ENCODE measurements around the gene NOX4. TPM values are rescaled to one million over a fixed set of nuclear protein-coding genes. Genes with fewer than 3 reads are reported as not detected.

NOX4 gene
- 100 to 1,000 TPM; 166 to 293 TPM for total RNA-seq

DNA sequence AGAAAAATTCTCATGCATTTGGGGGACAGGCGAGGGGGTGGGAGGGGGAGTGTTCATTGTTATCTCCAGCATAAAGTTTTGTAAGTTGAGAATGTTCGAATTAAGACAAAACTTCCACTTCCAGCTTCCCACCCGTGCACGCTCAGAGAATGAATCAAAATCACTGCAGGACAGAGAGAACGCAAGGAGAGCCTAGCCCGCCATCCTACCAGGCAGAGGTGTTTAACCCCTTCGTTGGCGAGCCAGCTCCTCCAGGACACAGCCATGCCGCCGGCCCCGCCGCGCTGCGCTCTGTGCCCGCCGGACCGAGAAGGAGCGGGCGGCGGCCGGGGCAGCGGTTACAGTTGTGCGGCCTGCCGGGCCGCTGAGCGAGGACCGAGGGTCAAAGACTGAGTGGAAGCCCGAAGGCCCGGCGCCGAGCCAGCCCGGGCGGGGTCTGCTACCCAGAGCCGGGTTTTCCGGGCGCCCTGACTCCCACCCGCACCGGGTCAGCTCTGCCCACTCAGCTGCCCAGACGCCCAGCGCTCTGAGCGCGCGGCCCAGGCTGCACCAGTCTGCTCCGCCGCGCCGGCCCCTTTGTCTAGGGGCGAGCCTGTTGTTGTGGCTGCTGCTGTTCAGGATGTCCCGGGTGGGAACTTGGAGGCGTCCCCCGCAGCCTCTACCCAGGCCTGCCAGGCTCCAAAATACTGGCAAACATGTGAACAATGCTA lies at the start of gene NOX4:
Gene NOX4 (minus strand): TSS at position 395 of the 710 bp plus-strand sequence. CDS start 129 bp downstream, at position 266.
- ATAC-seq (ENCODE audit: insufficient number of reproducible peaks, low FRiP score, low read depth) (peak; percentile 40), DNase-seq (ENCODE audit: low spot score) (peak; percentile 12)
- H3K27me3 ChIP-seq (replicated peaks; ENCODE audit: insufficient read depth), result no peaks in the 10 kb centered on the region
- peaks cover 11 to 25% of the 10 kb centered on the region in 2 donors for H3K4me1 ChIP-seq (ENCODE audit: control insufficient read depth in 1 of 2, low read depth in 2 of 2)
- H3K9me3 ChIP-seq, result no peaks in the 10 kb centered on the region
- TF ChIP-seq, protein P1, sequence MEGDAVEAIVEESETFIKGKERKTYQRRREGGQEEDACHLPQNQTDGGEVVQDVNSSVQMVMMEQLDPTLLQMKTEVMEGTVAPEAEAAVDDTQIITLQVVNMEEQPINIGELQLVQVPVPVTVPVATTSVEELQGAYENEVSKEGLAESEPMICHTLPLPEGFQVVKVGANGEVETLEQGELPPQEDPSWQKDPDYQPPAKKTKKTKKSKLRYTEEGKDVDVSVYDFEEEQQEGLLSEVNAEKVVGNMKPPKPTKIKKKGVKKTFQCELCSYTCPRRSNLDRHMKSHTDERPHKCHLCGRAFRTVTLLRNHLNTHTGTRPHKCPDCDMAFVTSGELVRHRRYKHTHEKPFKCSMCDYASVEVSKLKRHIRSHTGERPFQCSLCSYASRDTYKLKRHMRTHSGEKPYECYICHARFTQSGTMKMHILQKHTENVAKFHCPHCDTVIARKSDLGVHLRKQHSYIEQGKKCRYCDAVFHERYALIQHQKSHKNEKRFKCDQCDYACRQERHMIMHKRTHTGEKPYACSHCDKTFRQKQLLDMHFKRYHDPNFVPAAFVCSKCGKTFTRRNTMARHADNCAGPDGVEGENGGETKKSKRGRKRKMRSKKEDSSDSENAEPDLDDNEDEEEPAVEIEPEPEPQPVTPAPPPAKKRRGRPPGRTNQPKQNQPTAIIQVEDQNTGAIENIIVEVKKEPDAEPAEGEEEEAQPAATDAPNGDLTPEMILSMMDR (IDR thresholded peaks at IDR 0.05), result no peak
- no peaks in the 10 kb centered on the region for H3K36me3 ChIP-seq
- peak within 1 kb of the TSS; percentile 86 to 97 for H3K27ac ChIP-seq
- peak within 1 kb of the TSS; percentile 71 for H3K4me3 ChIP-seq

DNA sequence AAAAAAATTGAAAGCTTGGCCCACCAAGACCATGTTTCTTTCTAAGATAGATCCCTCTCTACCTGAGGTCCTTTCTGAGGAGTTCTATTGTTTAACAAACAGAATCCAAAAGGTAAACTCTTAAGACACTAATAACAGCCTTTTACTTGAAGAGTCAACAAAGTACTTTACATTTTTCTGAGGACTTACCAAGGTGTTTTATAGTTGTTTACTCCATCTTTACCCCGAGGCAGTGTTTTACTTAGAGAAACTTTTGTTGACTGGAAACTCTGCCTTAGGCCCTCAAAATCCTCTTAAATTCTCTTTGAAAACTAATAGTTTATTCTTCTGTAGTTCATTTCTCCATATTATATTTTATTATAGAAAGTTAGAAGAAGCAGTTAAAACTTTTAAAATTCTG lies 49.7 kb upstream of the NOX4 start:
- H3K27me3 ChIP-seq (replicated peaks; ENCODE audit: insufficient read depth), result no peaks in the 10 kb centered on the region
- ATAC-seq (ENCODE audit: insufficient number of reproducible peaks, low FRiP score, low read depth), result no peak
- H3K9me3 ChIP-seq, result no peaks in the 10 kb centered on the region
- no peaks in the 10 kb centered on the region for H3K36me3 ChIP-seq
- H3K4me3 ChIP-seq, result no peak overlapping the region
- no peak for DNase-seq (ENCODE audit: low spot score)
- H3K27ac ChIP-seq, result peak overlapping the region in 1 of 2 donors; percentile 29
- peaks cover 12 to 34% of the 10 kb centered on the region in 2 donors for H3K4me1 ChIP-seq (ENCODE audit: control insufficient read depth in 1 of 2, low read depth in 2 of 2)
- TF ChIP-seq, protein P1 (IDR thresholded peaks at IDR 0.05), result no peak

DNA sequence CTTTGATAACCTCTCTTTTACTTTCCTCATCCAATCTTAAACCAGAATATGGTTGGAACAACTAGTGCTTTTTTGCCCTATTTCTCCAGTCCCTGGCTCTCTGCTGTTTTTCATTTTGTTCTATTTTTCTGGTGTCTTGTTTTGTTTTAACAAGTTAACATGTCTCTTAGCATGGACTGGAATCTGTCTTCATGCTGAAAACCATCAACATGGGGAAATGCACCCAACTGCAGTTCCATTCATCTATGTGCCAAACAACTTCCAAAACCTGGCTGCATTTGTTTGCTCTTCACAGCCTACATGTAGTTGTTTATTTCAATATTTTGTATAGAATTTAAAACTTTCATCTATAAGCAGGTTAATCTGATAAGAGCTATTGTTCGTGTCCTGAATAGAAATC lies 46.8 kb upstream of the NOX4 start:
- H3K4me1 ChIP-seq (ENCODE audit: control insufficient read depth in 1 of 2, low read depth in 2 of 2), result peaks cover 18 to 43% of the 10 kb centered on the region in 2 donors
- H3K4me3 ChIP-seq, result no peak overlapping the region
- no peaks in the 10 kb centered on the region for H3K27me3 ChIP-seq (replicated peaks; ENCODE audit: insufficient read depth)
- ATAC-seq (ENCODE audit: insufficient number of reproducible peaks, low FRiP score, low read depth) (no peak), DNase-seq (ENCODE audit: low spot score) (no peak)
- TF ChIP-seq, protein P1 (IDR thresholded peaks at IDR 0.05), result no peak
- H3K27ac ChIP-seq, result peak overlapping the region; percentile 47 to 75
- no peaks in the 10 kb centered on the region for H3K9me3 ChIP-seq
- H3K36me3 ChIP-seq, result no peaks in the 10 kb centered on the region

DNA sequence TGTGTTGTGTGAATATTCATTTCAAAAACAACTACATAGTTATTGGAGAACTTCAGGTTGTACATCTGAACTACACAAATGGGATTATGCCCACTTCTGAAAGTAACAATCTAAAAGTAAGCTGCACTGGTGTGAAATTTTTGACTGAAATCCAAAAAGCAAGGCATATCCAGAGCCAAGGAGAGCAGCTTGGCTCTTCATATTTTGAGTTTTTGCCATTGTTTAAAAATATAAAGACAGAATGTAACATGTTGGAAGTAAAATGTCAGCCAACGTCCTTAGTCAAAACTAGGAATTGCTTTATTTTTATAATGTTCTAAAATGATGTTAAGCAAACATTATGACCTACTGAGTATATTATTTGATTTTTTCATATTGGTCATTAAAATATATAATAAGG lies 45.8 kb upstream of the NOX4 start:
- Histone ChIP-seq H3K4me3 (no peak overlapping the region), H3K4me1 (ENCODE audit: control insufficient read depth in 1 of 2, low read depth in 2 of 2) (peaks cover 18 to 43% of the 10 kb centered on the region in 2 donors), H3K27ac (peak overlapping the region; percentile 42 to 49), H3K27me3 (replicated peaks; ENCODE audit: insufficient read depth) (no peaks in the 10 kb centered on the region), H3K36me3 (no peaks in the 10 kb centered on the region), H3K9me3 (no peaks in the 10 kb centered on the region)
- TF ChIP-seq, protein P1 (IDR thresholded peaks at IDR 0.05), result no peak
- DNase-seq (ENCODE audit: low spot score) (no peak), ATAC-seq (ENCODE audit: insufficient number of reproducible peaks, low FRiP score, low read depth) (peak; percentile 46)

DNA sequence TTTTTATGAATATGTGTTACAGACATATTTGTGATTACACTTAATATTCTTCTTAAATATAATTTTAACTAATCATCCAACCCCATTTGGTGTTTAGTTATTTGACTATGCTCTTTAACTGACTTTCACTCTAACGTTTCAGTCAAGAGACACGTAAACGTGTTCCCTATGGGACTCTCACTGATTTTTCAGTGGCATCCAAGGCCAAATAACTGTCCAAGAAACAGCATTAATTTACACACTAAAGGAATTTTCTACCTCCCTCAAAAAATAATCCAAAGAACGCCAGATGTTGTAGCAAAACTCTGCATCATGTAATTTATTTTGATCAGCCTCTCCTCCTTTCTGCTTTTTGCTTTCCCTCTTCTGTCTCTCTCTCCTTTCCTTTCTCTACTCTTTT lies 44.0 kb upstream of the NOX4 start:
- no peak for ATAC-seq (ENCODE audit: insufficient number of reproducible peaks, low FRiP score, low read depth)
- H3K4me1 ChIP-seq (ENCODE audit: control insufficient read depth in 1 of 2, low read depth in 2 of 2), result peaks cover 18 to 43% of the 10 kb centered on the region in 2 donors
- TF ChIP-seq, protein P1 (IDR thresholded peaks at IDR 0.05), result no peak
- H3K27me3 ChIP-seq (replicated peaks; ENCODE audit: insufficient read depth), result no peaks in the 10 kb centered on the region
- H3K4me3 ChIP-seq, result peak overlapping the region; percentile 29
- H3K9me3 ChIP-seq, result no peaks in the 10 kb centered on the region
- H3K36me3 ChIP-seq, result no peaks in the 10 kb centered on the region
- no peak for DNase-seq (ENCODE audit: low spot score)
- peak overlapping the region; percentile 46 to 65 for H3K27ac ChIP-seq
